Measurements from ENCODE around the gene OLFML2A. TPM values are rescaled to one million over a fixed set of nuclear protein-coding genes. Genes with fewer than 3 reads are reported as not detected.

Gene OLFML2A
- total RNA-seq, 1 experiment from 2014 or later, result 0.99 TPM

GRCh38 chr9:124761710-124762109 lies 15.2 kb upstream of the OLFML2A start:
- H3K27ac Mint-ChIP-seq (ENCODE audit: unreplicated experiment), result no peak overlapping the region
- no peak for DNase-seq
- H3K4me1 Mint-ChIP-seq (ENCODE audit: low read depth, unreplicated experiment), result peaks cover 20% of the 10 kb centered on the region
- BruUV-seq (replicated peaks), result no TSS peak
- H3K9me3 Mint-ChIP-seq (ENCODE audit: low read depth, unreplicated experiment), result no peaks in the 10 kb centered on the region
- TF ChIP-seq CTCF (IDR thresholded peaks at IDR 0.05; ENCODE audit: unreplicated experiment), result no peak
- CTCF ChIA-PET, result no interaction called here
- H3K4me3 Mint-ChIP-seq (ENCODE audit: low read depth, unreplicated experiment), result no peak overlapping the region
- intact Hi-C loops (cut with micrococcal nuclease; ENCODE audit: unreplicated experiment), result no loop called here
- no peaks in the 10 kb centered on the region for H3K36me3 Mint-ChIP-seq (ENCODE audit: insufficient read depth, unreplicated experiment)
- no peaks in the 10 kb centered on the region for H3K27me3 Mint-ChIP-seq (ENCODE audit: unreplicated experiment)

- intact Hi-C loops (cut with micrococcal nuclease; ENCODE audit: unreplicated experiment), result no loop called here
- no peaks in the 10 kb centered on the region for H3K36me3 Mint-ChIP-seq (ENCODE audit: insufficient read depth, unreplicated experiment)
- no peaks in the 10 kb centered on the region for H3K27me3 Mint-ChIP-seq (ENCODE audit: unreplicated experiment)
- no peak overlapping the region for H3K4me3 Mint-ChIP-seq (ENCODE audit: low read depth, unreplicated experiment)
- H3K27ac Mint-ChIP-seq (ENCODE audit: unreplicated experiment), result no peak overlapping the region
- CTCF ChIA-PET, result no interaction called here
- BruUV-seq (replicated peaks), result no TSS peak
- no peak for DNase-seq
- peaks cover 25% of the 10 kb centered on the region for H3K4me1 Mint-ChIP-seq (ENCODE audit: low read depth, unreplicated experiment)
- H3K9me3 Mint-ChIP-seq (ENCODE audit: low read depth, unreplicated experiment), result no peaks in the 10 kb centered on the region
- no peak for TF ChIP-seq CTCF (IDR thresholded peaks at IDR 0.05; ENCODE audit: unreplicated experiment)
These were observed 14.3 kb upstream of the OLFML2A start for GRCh38 chr9:124762633-124763032.

GRCh38 chr9:124764774-124765438 lies 12.0 kb upstream of the OLFML2A start:
- no peaks in the 10 kb centered on the region for H3K9me3 Mint-ChIP-seq (ENCODE audit: low read depth, unreplicated experiment)
- H3K36me3 Mint-ChIP-seq (ENCODE audit: insufficient read depth, unreplicated experiment), result peaks cover 12% of the 10 kb centered on the region
- TF ChIP-seq CTCF (IDR thresholded peaks at IDR 0.05; ENCODE audit: unreplicated experiment), result no peak
- no peaks in the 10 kb centered on the region for H3K27me3 Mint-ChIP-seq (ENCODE audit: unreplicated experiment)
- BruUV-seq (replicated peaks), result no TSS peak
- no peak overlapping the region for H3K27ac Mint-ChIP-seq (ENCODE audit: unreplicated experiment)
- H3K4me1 Mint-ChIP-seq (ENCODE audit: low read depth, unreplicated experiment), result peaks cover 20% of the 10 kb centered on the region
- CTCF ChIA-PET, result interaction anchor here (0.7 to 1.7 kb wide), 6 partner anchors 12 to 213 kb away, joined by 3 to 7 read pairs (median 4); no protein-coding TSS in a partner anchor
- intact Hi-C loops (cut with micrococcal nuclease; ENCODE audit: unreplicated experiment), result loop anchor here (5.0 kb wide), 2 partner anchors 33 to 148 kb away; no protein-coding TSS in a partner anchor
- DNase-seq, result no peak
- H3K4me3 Mint-ChIP-seq (ENCODE audit: low read depth, unreplicated experiment), result no peak overlapping the region

GRCh38 chr9:124765439-124765835 lies 11.5 kb upstream of the OLFML2A start:
- H3K4me3 Mint-ChIP-seq (ENCODE audit: low read depth, unreplicated experiment), result no peak overlapping the region
- H3K4me1 Mint-ChIP-seq (ENCODE audit: low read depth, unreplicated experiment), result peaks cover 20% of the 10 kb centered on the region
- TF ChIP-seq CTCF (IDR thresholded peaks at IDR 0.05; ENCODE audit: unreplicated experiment), result no peak
- no peaks in the 10 kb centered on the region for H3K27me3 Mint-ChIP-seq (ENCODE audit: unreplicated experiment)
- intact Hi-C loops (cut with micrococcal nuclease; ENCODE audit: unreplicated experiment), result loop anchor here (5.0 kb wide), 2 partner anchors 33 to 148 kb away; no protein-coding TSS in a partner anchor
- peaks cover 17% of the 10 kb centered on the region for H3K36me3 Mint-ChIP-seq (ENCODE audit: insufficient read depth, unreplicated experiment)
- BruUV-seq (replicated peaks), result no TSS peak
- CTCF ChIA-PET, result interaction anchor here (0.7 to 1.6 kb wide), 4 partner anchors 12 to 214 kb away, joined by 3 to 4 read pairs (median 4); no protein-coding TSS in a partner anchor
- no peaks in the 10 kb centered on the region for H3K9me3 Mint-ChIP-seq (ENCODE audit: low read depth, unreplicated experiment)
- DNase-seq, result no peak
- no peak overlapping the region for H3K27ac Mint-ChIP-seq (ENCODE audit: unreplicated experiment)

Measured in Calu3 (cell line).